Neural cell (in vitro differentiated cells): ENCODE measurements around the gene IL1R2. TPM values are rescaled to one million over a fixed set of nuclear protein-coding genes. Genes with fewer than 3 reads are reported as not detected.

Source experiments
- H2AFZ ChIP-seq: fragments of 200-600, 300-800 bp; sonication (generic), shearing (Covaris generic); 2 replicates; pipeline ENCODE4 v1.6.0; 2014; ENCODE audit warnings: low read depth, mild to moderate bottlenecking, antibody characterized with exemption, low read length, moderate library complexity
- H3F3A ChIP-seq: fragments of 200-600 bp; shearing (Covaris generic); 2 replicates; pipeline ENCODE4 v1.6.1; 2016; ENCODE audit warnings: mild to moderate bottlenecking, moderate library complexity, mixed read lengths, antibody characterized with exemption, low read length; ENCODE audit not compliant: insufficient read depth, poor library complexity, severe bottlenecking
- H3K27ac ChIP-seq: fragments of 200-600, 300-800 bp; sonication (generic), shearing (Covaris generic); 2 replicates; pipeline ENCODE4 v1.5.1; 2014; ENCODE audit warnings: mild to moderate bottlenecking, low read length, moderate library complexity
- H3K27me3 ChIP-seq: fragments of 300-800, 200-600 bp; sonication (generic), shearing (Covaris generic); 2 replicates; pipeline ENCODE4 v1.6.0; 2014; ENCODE audit warnings: mild to moderate bottlenecking, low read depth, low read length, moderate library complexity; ENCODE audit not compliant: insufficient read depth
- H3K36me3 ChIP-seq: fragments of 300-800, 200-600 bp; sonication (generic), shearing (Covaris generic); 2 replicates; pipeline ENCODE4 v1.5.1; 2014; ENCODE audit warnings: mild to moderate bottlenecking, antibody characterized with exemption, low read length, moderate library complexity; ENCODE audit not compliant: insufficient read depth
- H3K4me2 ChIP-seq: fragments of 300-800, 200-600 bp; sonication (generic), shearing (Covaris generic); 2 replicates; pipeline ENCODE4 v1.6.0; 2014; ENCODE audit warnings: mild to moderate bottlenecking, low read length
- H3K4me3 ChIP-seq: fragments of 300-800, 200-600 bp; sonication (generic), shearing (Covaris generic); 2 replicates; pipeline ENCODE4 v1.5.1; 2014; ENCODE audit warnings: mild to moderate bottlenecking, low read length, moderate library complexity
- H3K79me2 ChIP-seq: fragments of 200-600 bp; shearing (Covaris generic); replicated peaks from 2 replicates; pipeline ENCODE4 v1.6.0; 2014; ENCODE audit warnings: mild to moderate bottlenecking, low read length, moderate library complexity; ENCODE audit not compliant: insufficient read depth
- H3K9ac ChIP-seq: fragments of 300-800, 200-600 bp; sonication (generic), shearing (Covaris generic); 2 replicates; pipeline ENCODE4 v1.6.1; 2016; ENCODE audit warnings: mild to moderate bottlenecking, low read length, mixed read lengths
- H3K9me2 ChIP-seq: fragments of 200-600 bp; shearing (Covaris generic); 2 replicates; pipeline ENCODE4 v1.6.1; 2016; ENCODE audit warnings: mild to moderate bottlenecking, low read length, mixed read lengths; ENCODE audit not compliant: insufficient read depth
- H3K9me3 ChIP-seq: fragments of 200-600, 300-800 bp; sonication (generic), shearing (Covaris generic); 2 replicates; pipeline ENCODE4 v1.6.1; 2016; ENCODE audit warnings: mild to moderate bottlenecking, mixed run types, low read length, moderate library complexity, mixed read lengths
- H4K20me1 ChIP-seq: fragments of 200-600 bp; shearing (Covaris generic); 2 replicates; pipeline ENCODE4 v1.6.1; 2016; ENCODE audit warnings: mild to moderate bottlenecking, mixed run types; ENCODE audit not compliant: insufficient read depth
- EP300 ChIP-seq: fragments of 450-650 bp; conservative IDR thresholded peaks from 2 replicates; pipeline ENCODE4 v1.6.1; 2014; ENCODE audit warnings: antibody characterized with exemption, mild to moderate bottlenecking, moderate library complexity; ENCODE audit not compliant: poor library complexity, severe bottlenecking
- EZH2 ChIP-seq: fragments of 200-600, 300-800 bp; shearing (Covaris generic), sonication (generic); IDR thresholded peaks from 2 replicates; pipeline ENCODE4 v1.6.1; 2014; ENCODE audit warnings: antibody characterized with exemption, low read length, borderline replicate concordance, mild to moderate bottlenecking; ENCODE audit not compliant: insufficient read depth, poor library complexity, severe bottlenecking
- MXI1 ChIP-seq: fragments of 450-650 bp; conservative IDR thresholded peaks from 2 replicates; pipeline ENCODE4 v1.6.1; 2014; ENCODE audit warnings: antibody characterized with exemption, mild to moderate bottlenecking; ENCODE audit not compliant: poor library complexity, severe bottlenecking
- POLR2AphosphoS5 ChIP-seq: IDR thresholded peaks from 2 replicates; pipeline ENCODE4 v1.6.1; 2012
- RAD21 ChIP-seq: fragments of 450-650 bp; conservative IDR thresholded peaks from 2 replicates; pipeline ENCODE4 v1.6.1; 2014; ENCODE audit warnings: antibody characterized with exemption, mild to moderate bottlenecking, moderate library complexity
- SMC3 ChIP-seq: fragments of 450-650 bp; conservative IDR thresholded peaks from 2 replicates; pipeline ENCODE4 v1.6.1; 2014; ENCODE audit warnings: antibody characterized with exemption, mild to moderate bottlenecking, moderate library complexity; ENCODE audit not compliant: poor library complexity
- TAF1 ChIP-seq: IDR thresholded peaks from 2 replicates; pipeline ENCODE4 v1.6.1; 2012; ENCODE audit warnings: low read depth
- polyA plus RNA-seq: library from polyadenylated mRNA; depleted of rRNA; stranded (reverse); fragments of >200 nt; gene quantifications from 2 replicates; pipeline ENCODE4 v1.2.3, GENCODE V29; 2014
- TF ChIP-seq, protein P1 (sequence below): IDR thresholded peaks from 2 replicates; pipeline ENCODE4 v1.6.1; 2012; ENCODE audit warnings: borderline replicate concordance
- TF ChIP-seq, protein P2 (sequence below): fragments of 450-650 bp; IDR thresholded peaks from 2 replicates; pipeline ENCODE4 v1.5.1; 2014; ENCODE audit warnings: antibody characterized with exemption, mild to moderate bottlenecking, moderate library complexity; ENCODE audit not compliant: poor library complexity, severe bottlenecking

IL1R2 gene
- polyA plus RNA-seq, 1 donor from 2014 or later: not detected

DNA sequence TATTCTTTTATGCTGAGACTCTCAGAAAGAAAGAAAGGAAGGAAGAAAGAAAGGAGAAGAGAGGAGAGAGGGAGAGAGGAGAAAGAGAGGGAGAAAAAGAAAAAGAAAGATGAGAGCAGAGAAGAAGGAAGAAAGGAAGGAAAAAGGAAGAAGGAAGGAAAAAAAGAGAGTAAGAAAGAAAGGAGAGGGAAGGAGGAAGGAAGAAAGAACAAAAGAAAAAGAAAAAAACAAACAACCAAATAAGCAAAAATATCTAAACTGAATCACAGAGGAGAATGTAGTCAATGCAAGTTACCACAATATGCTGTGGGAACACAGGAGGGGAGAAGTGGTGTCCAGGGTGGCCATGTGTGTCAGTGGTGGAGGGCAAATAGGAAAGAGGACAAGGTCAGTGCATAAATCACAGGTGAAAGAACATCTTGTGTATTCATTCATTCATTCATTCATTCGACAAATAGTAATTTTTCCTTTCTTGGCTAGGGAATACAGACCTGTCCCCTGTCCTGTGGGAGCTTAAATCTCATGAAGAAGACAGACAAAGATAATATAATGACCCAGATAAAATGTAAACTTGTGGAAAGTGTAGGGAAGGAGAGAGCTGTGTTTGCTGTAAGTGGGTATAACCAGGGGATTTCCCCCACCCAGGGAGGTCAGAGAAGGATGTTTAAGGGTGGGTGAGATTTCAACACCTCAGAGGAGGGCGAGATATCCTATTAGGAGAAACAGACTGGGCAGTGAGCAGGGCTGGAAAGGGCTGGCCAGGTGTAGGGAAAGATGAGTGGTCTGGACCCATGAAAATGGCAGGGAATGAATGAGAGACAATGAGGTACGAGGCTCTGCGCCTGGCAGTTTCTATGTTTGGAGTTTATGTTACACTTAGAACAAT is 50.7 kb downstream of the IL1R2 start:
- H3K27me3 ChIP-seq: no peaks in the 10 kb centered on the region
- no peak overlapping the region for H3K4me3 ChIP-seq
- H3K9me3 ChIP-seq: no peaks in the 10 kb centered on the region
- no peak overlapping the region for H3K9ac ChIP-seq
- no peaks in the 10 kb centered on the region for H3F3A ChIP-seq
- H3K79me2 ChIP-seq: no peaks in the 10 kb centered on the region
- no peaks in the 10 kb centered on the region for H3K9me2 ChIP-seq
- no peak for TF ChIP-seq SMC3
- no peak for TF ChIP-seq POLR2AphosphoS5
- no peak for TF ChIP-seq EP300
- TF ChIP-seq TAF1: no peak
- TF ChIP-seq, protein P1, sequence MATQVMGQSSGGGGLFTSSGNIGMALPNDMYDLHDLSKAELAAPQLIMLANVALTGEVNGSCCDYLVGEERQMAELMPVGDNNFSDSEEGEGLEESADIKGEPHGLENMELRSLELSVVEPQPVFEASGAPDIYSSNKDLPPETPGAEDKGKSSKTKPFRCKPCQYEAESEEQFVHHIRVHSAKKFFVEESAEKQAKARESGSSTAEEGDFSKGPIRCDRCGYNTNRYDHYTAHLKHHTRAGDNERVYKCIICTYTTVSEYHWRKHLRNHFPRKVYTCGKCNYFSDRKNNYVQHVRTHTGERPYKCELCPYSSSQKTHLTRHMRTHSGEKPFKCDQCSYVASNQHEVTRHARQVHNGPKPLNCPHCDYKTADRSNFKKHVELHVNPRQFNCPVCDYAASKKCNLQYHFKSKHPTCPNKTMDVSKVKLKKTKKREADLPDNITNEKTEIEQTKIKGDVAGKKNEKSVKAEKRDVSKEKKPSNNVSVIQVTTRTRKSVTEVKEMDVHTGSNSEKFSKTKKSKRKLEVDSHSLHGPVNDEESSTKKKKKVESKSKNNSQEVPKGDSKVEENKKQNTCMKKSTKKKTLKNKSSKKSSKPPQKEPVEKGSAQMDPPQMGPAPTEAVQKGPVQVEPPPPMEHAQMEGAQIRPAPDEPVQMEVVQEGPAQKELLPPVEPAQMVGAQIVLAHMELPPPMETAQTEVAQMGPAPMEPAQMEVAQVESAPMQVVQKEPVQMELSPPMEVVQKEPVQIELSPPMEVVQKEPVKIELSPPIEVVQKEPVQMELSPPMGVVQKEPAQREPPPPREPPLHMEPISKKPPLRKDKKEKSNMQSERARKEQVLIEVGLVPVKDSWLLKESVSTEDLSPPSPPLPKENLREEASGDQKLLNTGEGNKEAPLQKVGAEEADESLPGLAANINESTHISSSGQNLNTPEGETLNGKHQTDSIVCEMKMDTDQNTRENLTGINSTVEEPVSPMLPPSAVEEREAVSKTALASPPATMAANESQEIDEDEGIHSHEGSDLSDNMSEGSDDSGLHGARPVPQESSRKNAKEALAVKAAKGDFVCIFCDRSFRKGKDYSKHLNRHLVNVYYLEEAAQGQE: no peak
- TF ChIP-seq RAD21: no peak
- TF ChIP-seq EZH2: no peak
- TF ChIP-seq, protein P2, sequence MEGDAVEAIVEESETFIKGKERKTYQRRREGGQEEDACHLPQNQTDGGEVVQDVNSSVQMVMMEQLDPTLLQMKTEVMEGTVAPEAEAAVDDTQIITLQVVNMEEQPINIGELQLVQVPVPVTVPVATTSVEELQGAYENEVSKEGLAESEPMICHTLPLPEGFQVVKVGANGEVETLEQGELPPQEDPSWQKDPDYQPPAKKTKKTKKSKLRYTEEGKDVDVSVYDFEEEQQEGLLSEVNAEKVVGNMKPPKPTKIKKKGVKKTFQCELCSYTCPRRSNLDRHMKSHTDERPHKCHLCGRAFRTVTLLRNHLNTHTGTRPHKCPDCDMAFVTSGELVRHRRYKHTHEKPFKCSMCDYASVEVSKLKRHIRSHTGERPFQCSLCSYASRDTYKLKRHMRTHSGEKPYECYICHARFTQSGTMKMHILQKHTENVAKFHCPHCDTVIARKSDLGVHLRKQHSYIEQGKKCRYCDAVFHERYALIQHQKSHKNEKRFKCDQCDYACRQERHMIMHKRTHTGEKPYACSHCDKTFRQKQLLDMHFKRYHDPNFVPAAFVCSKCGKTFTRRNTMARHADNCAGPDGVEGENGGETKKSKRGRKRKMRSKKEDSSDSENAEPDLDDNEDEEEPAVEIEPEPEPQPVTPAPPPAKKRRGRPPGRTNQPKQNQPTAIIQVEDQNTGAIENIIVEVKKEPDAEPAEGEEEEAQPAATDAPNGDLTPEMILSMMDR: no peak
- no peak for TF ChIP-seq MXI1
- H3K36me3 ChIP-seq: no peaks in the 10 kb centered on the region
- no peak overlapping the region for H3K27ac ChIP-seq
- H4K20me1 ChIP-seq: no peaks in the 10 kb centered on the region
- no peak overlapping the region for H2AFZ ChIP-seq
- H3K4me2 ChIP-seq: no peak overlapping the region

DNA sequence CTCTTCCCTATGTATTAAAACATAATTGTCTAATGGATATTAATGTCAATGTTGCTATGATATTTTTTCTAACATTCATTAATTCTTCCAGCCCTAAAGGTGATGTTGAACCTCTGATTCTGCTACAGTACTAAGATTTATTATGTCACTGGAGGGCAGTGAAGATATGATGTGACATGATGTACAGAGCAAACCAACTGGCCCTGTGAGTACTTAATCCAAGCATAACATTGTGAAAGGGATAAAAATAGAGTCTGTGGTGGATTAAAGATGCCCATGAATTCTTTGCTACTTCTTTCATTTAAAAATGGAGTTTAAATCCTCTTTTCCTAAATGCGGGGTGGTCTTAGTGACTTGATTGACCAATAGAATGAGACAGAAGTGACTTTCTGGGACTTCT is 51.8 kb downstream of the IL1R2 start:
- Histone ChIP-seq H3K27ac (no peak overlapping the region), H3K4me2 (no peak overlapping the region), H3F3A (no peaks in the 10 kb centered on the region), H3K9me2 (no peaks in the 10 kb centered on the region), H3K9ac (no peak overlapping the region), H3K27me3 (no peaks in the 10 kb centered on the region), H3K9me3 (no peaks in the 10 kb centered on the region), H3K79me2 (no peaks in the 10 kb centered on the region), H2AFZ (no peak overlapping the region), H4K20me1 (no peaks in the 10 kb centered on the region), H3K36me3 (no peaks in the 10 kb centered on the region), H3K4me3 (no peak overlapping the region)
- TF ChIP-seq, protein P1: no peak
- TF ChIP-seq SMC3 (no peak), MXI1 (no peak), EP300 (no peak), RAD21 (no peak)
- TF ChIP-seq, protein P2: no peak
